Pancreas (tissue), 10 donors: Measurements from ENCODE around the gene DHRS2. TPM values are rescaled to one million over a fixed set of nuclear protein-coding genes. Genes with fewer than 3 reads are reported as not detected.

Experiments used
- ATAC-seq, 4 donors: fragments of 200-7000 bp; cut with Tn5 transposase; one replicate each; pipeline versions ENCODE4 v1.8.0 to v1.9.1; 2020; ENCODE audit warnings: mild to moderate bottlenecking in 4 of 4, moderate library complexity in 4 of 4
- DNase-seq, 6 donors: peaks; one replicate each; pipeline ENCODE4 v3.0.0-alpha.2; 2020
- FAIRE-seq: peaks from 2 replicates; lab custom pipeline; 2012; peaks lifted over from hg19 to GRCh38; lab: Jason Lieb, UNC
- H3K27ac ChIP-seq, 4 donors: fragments of 200-600 bp; sonication (generic); 1 replicate in 3 of 4; 2 replicates in 1 of 4; pipeline versions ENCODE4 v1.5.0 to v1.8.0; 2020
- H3K27me3 ChIP-seq, 4 donors: fragments of 200-600 bp; one replicate each; pipeline ENCODE4 v1.8.0; 2021
- H3K36me3 ChIP-seq, 3 donors: fragments of 200-600 bp; sonication (generic) in 1 of 3; one replicate each; pipeline versions ENCODE4 v1.5.0 to v1.8.0; 2020 to 2021
- H3K4me1 ChIP-seq, 3 donors: fragments of 200-600 bp; one replicate each; pipeline ENCODE4 v1.8.0; 2021
- H3K4me3 ChIP-seq, 4 donors: fragments of 200-600 bp; sonication (generic) in 2 of 4; one replicate each; pipeline versions ENCODE4 v1.5.0 to v1.8.0; 2020 to 2021
- H3K9me3 ChIP-seq, 4 donors: fragments of 200-600 bp; one replicate each; pipeline ENCODE4 v1.8.0; 2021
- CTCF ChIP-seq, 4 donors: fragments of 200-600 bp; sonication (generic) in 3 of 4; IDR thresholded peaks; one replicate each; pipeline versions ENCODE4 v1.5.0 to v1.8.0; 2021; ENCODE audit warnings: antibody characterized with exemption in 4 of 4
- WGBS, 2 donors: extraction: QIAGEN DNeasy Blood & Tissue Kit; methylation state at CpG; one replicate each; pipeline ENCODE4 v1.1.7; 2013; 5-methylcytosine and 5-hydroxymethylcytosine counted together
- intact Hi-C, 3 donors: fragments of 100-400 bp; cut with DNase I; formaldehyde crosslinking; loops; one replicate each; pipeline versions ENCODE4 v1.11.1 to v1.14.2; 2022
- polyA plus RNA-seq, 2 donors: library from polyadenylated mRNA; stranded (reverse); fragments of 200-250 nt; gene quantifications; one replicate each; pipeline ENCODE4 v1.2.3, GENCODE V29; 2013
- total RNA-seq, 6 donors: library from RNA; stranded (reverse); fragmentation: NEBNext Ultra II Directional in 4 of 6; extraction: Animal tissue kit (Norgen Biotek cat#: 25700) in 4 of 6; gene quantifications; one replicate each; pipeline versions ENCODE4 v1.2.1 to v1.2.4, GENCODE V29; 2021 to 2023
- donor health status: healthy with polysubstance abuse.
- donor health status: DM: no; HTN: no; CAD: no; lungs with moderate emphysema.
- donor health status: DM: no; HTN: no; CAD: no.
- donor health status: control.
- donor health status: control.
- donor health status: Bipolar disorder and iron deficiency.
- donor health status: DM: yes; HTN: yes; CAD: no.
- donor health status: DM: no; HTN: no; CAD: no.
- donor health status: DM: no; HTN: no; CAD: no.
- donor health status: DM: yes; HTN: yes; CAD: no.

DHRS2 gene
- total and polyA plus RNA-seq, 8 donors = 0.43 to 21.6 (median 4.8) TPM

- Histone ChIP-seq H3K36me3 (no peaks in the 10 kb centered on the region), H3K27ac (peak overlapping the region in 3 of 4 donors; percentile 61 to 86 (median 78)), H3K27me3 (no peaks in the 10 kb centered on the region), H3K9me3 (no peaks in the 10 kb centered on the region), H3K4me3 (no peak overlapping the region), H3K4me1 (peaks cover 36 to 58% (median 55%) of the 10 kb centered on the region in 3 donors)
- DNase-seq (no peak), FAIRE-seq (no peak), ATAC-seq (no peak)
- intact Hi-C loops = no loop called here
- WGBS, 2 donors = 83 to 94% methylated on average over 1 of the region's 1 CpG
- TF ChIP-seq CTCF (IDR thresholded peaks at IDR 0.05) = no peak
Observed at GRCh38 chr14:23612802-23613201, 23.4 kb upstream of the DHRS2 start.

GRCh38 chr14:23613242-23614070, 22.7 kb upstream of the DHRS2 start:
- Histone ChIP-seq H3K9me3 (no peaks in the 10 kb centered on the region), H3K27me3 (no peaks in the 10 kb centered on the region), H3K4me1 (peaks cover 36 to 54% (median 53%) of the 10 kb centered on the region in 3 donors), H3K27ac (peak overlapping the region; percentile 38 to 86 (median 70)), H3K36me3 (no peaks in the 10 kb centered on the region), H3K4me3 (no peak overlapping the region)
- FAIRE-seq (peak; percentile 20), DNase-seq (peak in 1 of 6 donors; percentile 48), ATAC-seq (peak; percentile 59 to 86 (median 74))
- WGBS, 2 donors = 22 to 28% methylated on average over 6 of the region's 6 CpGs
- intact Hi-C loops = no loop called here
- no peak for TF ChIP-seq CTCF (IDR thresholded peaks at IDR 0.05)

GRCh38 chr14:23614395-23614828, 21.8 kb upstream of the DHRS2 start:
- H3K27me3 ChIP-seq = no peaks in the 10 kb centered on the region
- no peak for DNase-seq
- ATAC-seq = no peak
- TF ChIP-seq CTCF (IDR thresholded peaks at IDR 0.05) = no peak
- no peak for FAIRE-seq
- H3K4me1 ChIP-seq = peaks cover 30 to 49% (median 45%) of the 10 kb centered on the region in 3 donors
- no peak overlapping the region for H3K4me3 ChIP-seq
- WGBS, 2 donors = 55% methylated on average over 2 of the region's 2 CpGs
- H3K27ac ChIP-seq = peak overlapping the region; percentile 38 to 86 (median 70)
- H3K36me3 ChIP-seq = no peaks in the 10 kb centered on the region
- no peaks in the 10 kb centered on the region for H3K9me3 ChIP-seq
- intact Hi-C loops = no loop called here

DNA sequence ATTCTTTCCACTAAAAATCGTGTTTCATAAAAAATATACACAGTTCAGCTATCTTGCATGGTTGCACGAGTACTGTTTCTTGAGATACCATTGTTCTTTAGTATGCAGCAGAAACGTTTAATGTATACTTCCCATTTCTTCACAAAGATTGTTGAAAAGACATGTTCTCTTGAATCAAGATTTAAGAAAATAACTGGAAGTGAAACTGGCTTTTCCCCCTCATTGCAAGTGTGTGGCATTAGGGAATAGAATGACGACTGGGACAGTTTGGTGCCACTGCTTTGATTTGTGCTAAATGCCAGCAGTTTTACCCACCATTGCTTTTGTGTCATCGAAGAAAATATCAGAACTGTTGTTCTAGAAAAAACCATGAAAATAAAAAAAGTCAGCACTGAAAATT, 20.3 kb upstream of the DHRS2 start:
- peaks cover 26 to 37% (median 35%) of the 10 kb centered on the region in 3 donors for H3K4me1 ChIP-seq
- intact Hi-C loops = no loop called here
- no peak for ATAC-seq
- no peaks in the 10 kb centered on the region for H3K36me3 ChIP-seq
- no peaks in the 10 kb centered on the region for H3K27me3 ChIP-seq
- H3K4me3 ChIP-seq = no peak overlapping the region
- DNase-seq = no peak
- 61 to 63% methylated on average over 5 of the region's 5 CpGs for WGBS, 2 donors
- no peak for TF ChIP-seq CTCF (IDR thresholded peaks at IDR 0.05)
- H3K27ac ChIP-seq = no peak overlapping the region
- no peaks in the 10 kb centered on the region for H3K9me3 ChIP-seq
- FAIRE-seq = no peak

DNA sequence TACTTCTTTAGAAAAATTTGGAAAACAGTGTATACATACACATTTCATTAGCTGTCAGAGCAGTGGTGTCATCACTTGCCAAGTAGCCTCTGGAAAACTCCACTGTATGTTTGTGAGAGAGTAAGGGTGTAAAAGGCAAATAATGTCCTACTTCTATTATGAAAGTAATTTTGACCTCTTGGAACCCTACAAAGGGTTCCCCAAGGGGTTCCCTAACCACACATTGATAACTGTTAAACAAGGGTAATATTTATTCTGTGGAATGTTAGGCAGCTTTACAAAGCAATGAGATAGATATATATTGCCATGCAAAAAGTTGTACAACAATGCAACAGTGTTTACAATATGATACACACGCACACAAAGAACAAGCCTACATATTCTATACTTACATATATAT, 18.6 kb upstream of the DHRS2 start:
- ATAC-seq (no peak), FAIRE-seq (no peak), DNase-seq (no peak)
- peaks cover 23 to 36% (median 23%) of the 10 kb centered on the region in 3 donors for H3K4me1 ChIP-seq
- TF ChIP-seq CTCF (IDR thresholded peaks at IDR 0.05) = no peak
- H3K9me3 ChIP-seq = no peaks in the 10 kb centered on the region
- H3K27ac ChIP-seq = no peak overlapping the region
- no peaks in the 10 kb centered on the region for H3K36me3 ChIP-seq
- H3K27me3 ChIP-seq = no peaks in the 10 kb centered on the region
- 91 to 95% methylated on average over 1 of the region's 1 CpG for WGBS, 2 donors
- intact Hi-C loops = no loop called here
- H3K4me3 ChIP-seq = no peak overlapping the region
